ENCODE measurements around the gene CD59.

DNA sequence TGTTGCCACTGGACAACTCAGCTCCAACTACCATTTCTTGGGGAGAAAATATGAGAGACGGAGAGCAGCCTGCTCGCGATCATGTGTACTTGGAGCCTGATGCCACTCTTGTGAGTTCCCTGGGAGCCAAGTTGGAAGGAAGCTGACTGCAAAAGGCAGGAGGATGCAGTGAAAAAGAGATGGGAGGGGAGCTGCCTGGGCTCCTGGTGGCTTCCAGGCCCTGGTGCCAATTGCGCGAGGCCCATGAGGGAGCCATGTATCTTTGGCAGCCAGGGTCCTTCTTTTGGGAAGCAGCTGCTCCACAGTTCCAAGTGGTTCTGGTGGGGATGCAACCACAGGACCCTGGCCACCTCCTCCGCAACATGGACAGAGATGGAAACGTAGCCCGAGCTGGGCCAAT, 46.7 kb downstream of the CD59 start:
- no peak for TF ChIP-seq EP300 (IDR thresholded peaks at IDR 0.05)
- TF ChIP-seq, protein P1, sequence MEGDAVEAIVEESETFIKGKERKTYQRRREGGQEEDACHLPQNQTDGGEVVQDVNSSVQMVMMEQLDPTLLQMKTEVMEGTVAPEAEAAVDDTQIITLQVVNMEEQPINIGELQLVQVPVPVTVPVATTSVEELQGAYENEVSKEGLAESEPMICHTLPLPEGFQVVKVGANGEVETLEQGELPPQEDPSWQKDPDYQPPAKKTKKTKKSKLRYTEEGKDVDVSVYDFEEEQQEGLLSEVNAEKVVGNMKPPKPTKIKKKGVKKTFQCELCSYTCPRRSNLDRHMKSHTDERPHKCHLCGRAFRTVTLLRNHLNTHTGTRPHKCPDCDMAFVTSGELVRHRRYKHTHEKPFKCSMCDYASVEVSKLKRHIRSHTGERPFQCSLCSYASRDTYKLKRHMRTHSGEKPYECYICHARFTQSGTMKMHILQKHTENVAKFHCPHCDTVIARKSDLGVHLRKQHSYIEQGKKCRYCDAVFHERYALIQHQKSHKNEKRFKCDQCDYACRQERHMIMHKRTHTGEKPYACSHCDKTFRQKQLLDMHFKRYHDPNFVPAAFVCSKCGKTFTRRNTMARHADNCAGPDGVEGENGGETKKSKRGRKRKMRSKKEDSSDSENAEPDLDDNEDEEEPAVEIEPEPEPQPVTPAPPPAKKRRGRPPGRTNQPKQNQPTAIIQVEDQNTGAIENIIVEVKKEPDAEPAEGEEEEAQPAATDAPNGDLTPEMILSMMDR (IDR thresholded peaks at IDR 0.05): no peak
